Activated CD4-positive, CD25-positive, alpha-beta regulatory T cell treated with anti-CD3 and anti-CD28 coated beads, Interleukin-2, amount 50 U/mL, for 72 hours (primary cell): ENCODE measurements around the gene CT45A3.
"Not testable (repeated sequence)": the region's sequence is repeated elsewhere in the genome, so short reads cannot be mapped to it uniquely, and the experiment has no call there.

Source experiments
- DNase-seq: peaks from one replicate; pipeline ENCODE4 v3.0.0; 2021

CT45A3 gene

GRCh38 chrX:135768091-135768490, at the start of gene CT45A3:
Gene CT45A3, minus strand, starts transcription at chrX:135768191. Its CDS starts 3,747 bp downstream, at chrX:135764444.
- DNase-seq: not testable (repeated sequence)

- not testable (repeated sequence) for DNase-seq
Measured at GRCh38 chrX:135802687-135803086, 34.7 kb upstream of the CT45A3 start, which contains the start of gene CT45A6. Gene CT45A6, minus strand, starts transcription at chrX:135802787. Its CDS starts 3,794 bp downstream, at chrX:135798993.

- not testable (repeated sequence) for DNase-seq
Measured at GRCh38 chrX:135785403-135785802, 17.4 kb upstream of the CT45A3 start, which contains the start of gene CT45A5. Gene CT45A5, minus strand, starts transcription at chrX:135785503. Its CDS starts 3,774 bp downstream, at chrX:135781729.

- DNase-seq: not testable (repeated sequence)
Measured at GRCh38 chrX:135744739-135745138, 23.3 kb downstream of the CT45A3 start.

GRCh38 chrX:135741192-135741715, 26.7 kb downstream of the CT45A3 start:
- DNase-seq: no peak

GRCh38 chrX:135740681-135741149, 27.3 kb downstream of the CT45A3 start:
- peak; percentile 53 for DNase-seq

GRCh38 chrX:135737366-135738071, 30.5 kb downstream of the CT45A3 start:
- DNase-seq: no peak

GRCh38 chrX:135734666-135735065, 33.3 kb downstream of the CT45A3 start:
- not testable (repeated sequence) for DNase-seq

GRCh38 chrX:135713795-135714194, 54.2 kb downstream of the CT45A3 start:
- no peak for DNase-seq

GRCh38 chrX:135713183-135713689, 54.8 kb downstream of the CT45A3 start, which contains the start of gene CT45A1:
Gene CT45A1, plus strand, starts transcription at chrX:135713639. Its CDS starts 5,302 bp downstream, at chrX:135718941.
- peak; percentile 53 for DNase-seq
